ENCODE results near the gene RER1.

The RER1 gene

DNA sequence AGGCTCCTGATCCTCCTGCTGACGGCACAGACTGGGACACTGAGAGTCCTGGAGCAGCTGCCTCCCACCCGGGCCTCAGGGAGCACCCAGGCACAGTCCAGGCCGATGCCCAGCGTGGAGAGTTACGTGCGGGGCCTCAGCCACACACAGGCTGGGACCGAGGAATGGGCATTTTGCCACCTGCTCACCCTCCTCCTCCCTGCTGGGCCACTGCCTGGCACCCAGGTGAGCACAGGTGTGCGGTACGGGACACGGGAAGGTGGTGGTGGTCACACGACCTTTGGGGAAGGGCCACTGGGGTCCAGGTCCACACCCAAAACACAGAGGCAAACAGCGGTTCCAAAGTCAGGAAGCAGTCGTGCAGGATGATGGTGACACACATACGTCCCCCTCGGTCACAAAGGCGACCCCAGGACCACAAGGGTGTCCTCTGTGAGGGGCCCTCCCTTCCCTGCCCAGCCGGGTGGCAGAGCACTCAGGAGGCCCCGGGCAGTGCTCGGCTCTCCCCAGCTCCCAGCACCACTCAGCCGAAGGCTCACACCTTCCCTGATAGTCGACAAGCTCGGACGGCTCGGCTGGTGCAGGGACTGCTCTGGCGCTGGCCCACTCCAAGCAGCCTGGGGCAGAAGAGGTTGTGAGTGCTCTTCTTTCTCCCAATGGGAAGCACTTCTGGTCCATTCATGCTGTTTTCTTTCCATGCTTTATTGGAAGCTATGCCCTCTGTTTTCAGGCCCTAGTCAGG lies 14.5 kb upstream of the RER1 start:
- DNase-seq = no peak

DNA sequence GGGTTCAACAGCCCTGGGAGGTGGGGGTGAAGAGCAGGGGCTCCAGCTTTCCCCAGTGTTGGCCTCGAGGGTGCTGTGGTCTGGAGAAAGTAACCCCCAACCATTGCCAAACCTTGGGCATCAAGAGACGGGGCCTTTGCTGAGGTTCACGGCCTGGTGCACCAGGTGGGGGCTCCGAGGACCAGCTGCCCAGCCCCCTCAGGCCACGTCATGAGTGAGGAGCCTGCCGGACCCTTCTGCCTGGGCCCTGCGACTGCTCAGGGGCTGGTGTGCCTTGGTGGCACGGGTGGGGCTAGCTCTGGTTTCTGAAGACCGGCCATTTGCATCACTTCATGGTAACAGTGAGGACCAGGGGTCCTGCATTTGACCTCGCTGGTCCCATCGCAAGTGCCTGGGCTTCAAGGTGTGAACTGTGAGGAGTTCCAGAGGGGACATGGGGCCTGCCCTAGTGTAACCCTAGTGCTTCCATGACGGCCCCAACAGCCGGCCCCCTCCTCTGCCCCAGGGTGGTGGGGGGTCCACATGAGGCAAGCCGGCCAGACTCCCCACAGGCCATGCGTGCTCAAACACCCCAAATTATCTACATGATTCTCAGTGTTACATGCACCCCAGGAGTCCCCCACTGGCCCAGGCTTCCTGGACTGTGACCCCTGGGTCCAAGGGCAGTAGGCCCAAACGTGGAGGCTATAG lies 13.7 kb upstream of the RER1 start:
- DNase-seq = no peak

DNA sequence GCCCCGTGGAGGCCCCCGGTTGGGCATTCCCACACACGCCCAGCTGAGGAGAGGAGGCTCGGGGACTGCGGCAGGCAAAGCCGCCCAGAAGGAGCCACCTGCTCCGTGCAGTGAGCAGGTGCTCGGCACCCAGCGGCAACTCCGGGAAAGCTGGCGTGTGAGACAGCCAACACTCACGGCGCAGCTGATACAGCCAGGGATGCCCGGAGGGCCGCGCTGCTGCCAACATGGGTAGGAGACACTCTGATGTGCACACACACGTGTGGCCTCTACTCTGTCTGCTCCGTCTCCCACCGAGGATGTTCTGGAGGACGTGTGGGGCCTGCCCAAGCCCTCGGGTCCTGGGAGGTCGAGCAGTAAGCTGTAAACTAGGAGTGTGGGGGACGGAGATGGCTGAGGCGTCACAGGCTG lies 13.2 kb upstream of the RER1 start:
- no peak for DNase-seq

DNA sequence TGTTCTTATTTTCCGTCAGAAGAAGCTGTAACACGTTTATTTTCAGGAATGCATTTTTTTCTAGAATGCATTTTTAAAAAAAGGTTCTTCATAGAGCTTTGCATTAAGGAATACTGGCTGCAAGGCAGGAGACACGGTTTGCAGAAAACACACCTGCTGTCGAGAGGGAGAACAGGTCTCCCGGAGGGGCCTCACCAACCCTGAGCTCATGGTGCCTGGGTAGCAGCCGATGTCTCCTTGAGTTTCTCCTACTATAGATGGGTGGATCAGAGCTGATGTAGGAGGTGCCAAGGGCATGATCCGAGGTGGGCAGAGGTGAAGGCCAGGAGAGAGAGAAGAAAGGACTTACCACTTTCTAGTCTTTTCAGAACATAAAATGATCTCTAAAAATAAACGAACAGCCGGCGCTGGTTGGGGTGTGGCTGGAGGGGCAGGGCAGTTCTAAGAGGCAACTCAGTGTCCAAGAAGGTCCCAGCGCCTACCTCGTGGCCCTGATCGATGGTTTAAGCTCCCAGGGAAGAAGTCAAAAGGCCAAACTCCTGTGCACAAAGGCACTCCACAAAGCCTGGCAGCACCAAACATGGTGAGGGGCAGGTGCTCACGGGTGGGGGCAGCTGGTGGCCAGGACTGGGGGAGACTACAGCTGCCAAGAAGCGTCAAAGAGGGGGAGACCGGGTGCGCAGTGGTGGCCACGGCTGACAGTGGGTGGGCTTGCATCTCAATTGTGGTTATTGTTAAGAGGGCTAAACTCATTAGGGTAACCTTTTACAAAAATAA lies 12.5 kb upstream of the RER1 start:
- DNase-seq = no peak

DNA sequence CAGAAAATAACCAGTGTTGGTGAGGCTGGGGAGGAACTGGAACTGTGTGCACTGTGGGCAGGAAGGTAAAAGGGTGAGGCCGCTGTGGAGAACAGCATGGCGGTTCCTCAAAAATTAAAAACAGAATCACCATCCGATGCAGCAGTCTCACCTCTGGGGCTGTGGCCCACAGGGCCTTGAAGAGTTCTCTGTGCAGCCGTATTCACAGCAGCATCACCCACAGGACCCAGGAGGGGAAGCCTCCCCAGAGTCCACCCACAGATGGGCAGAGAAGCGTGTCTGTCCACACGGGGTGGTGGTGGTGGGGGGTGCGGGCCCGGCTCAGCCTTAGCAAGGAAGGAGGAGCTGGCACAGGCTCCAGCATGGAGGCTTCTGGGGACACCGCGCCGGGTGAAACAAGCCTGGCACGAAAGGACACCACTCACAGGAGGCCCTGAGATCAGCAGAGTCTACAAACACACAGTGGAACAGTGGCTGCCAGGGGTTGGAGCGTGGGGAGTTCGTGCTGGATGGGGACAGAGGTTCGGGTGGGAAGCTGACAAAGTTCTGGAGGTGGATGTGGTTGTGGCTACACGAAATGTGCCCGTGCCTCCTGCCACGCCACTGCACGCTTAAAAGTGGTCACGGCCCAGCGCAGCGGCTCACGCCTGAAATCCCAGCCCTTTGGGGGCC lies 11.8 kb upstream of the RER1 start:
- no peak for DNase-seq

DNA sequence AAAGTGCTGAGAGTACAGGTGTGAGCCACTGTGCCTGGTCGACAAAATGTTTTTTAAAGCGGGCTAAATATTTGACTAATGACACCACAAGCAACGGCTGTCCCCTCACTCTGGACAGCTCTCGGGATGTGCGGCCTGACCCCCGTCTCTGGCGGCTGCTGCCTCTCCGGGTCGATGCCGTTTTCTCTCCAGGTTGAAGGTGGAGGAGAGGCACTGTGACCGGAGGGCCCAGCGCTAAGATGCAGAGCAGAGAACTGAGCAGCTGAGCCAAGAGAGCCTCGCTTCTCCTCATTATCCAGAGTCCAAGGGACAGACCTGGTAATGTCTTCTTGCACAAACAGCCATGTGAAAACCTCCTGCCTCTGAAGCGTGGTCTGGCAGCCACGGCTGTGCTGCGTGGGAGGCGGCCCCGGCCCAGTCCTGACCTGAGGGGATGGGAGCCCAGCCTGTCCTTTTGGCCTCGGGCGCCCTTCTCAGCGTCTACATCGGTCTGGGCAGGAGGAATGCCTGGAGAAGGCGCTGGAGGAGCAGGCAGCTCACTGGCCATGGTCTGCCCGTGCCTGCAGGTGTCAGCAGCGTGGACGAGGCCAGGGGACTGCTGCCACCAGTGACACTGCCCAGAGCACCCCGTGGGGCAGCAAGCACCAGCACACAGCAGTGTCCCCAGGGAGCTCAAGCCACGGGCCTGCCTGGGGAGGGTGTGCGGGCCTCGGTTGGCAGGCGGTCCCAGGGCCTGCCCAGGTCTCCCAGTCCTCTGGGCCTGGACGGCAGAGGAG lies 10.6 kb upstream of the RER1 start:
- DNase-seq = no peak

DNA sequence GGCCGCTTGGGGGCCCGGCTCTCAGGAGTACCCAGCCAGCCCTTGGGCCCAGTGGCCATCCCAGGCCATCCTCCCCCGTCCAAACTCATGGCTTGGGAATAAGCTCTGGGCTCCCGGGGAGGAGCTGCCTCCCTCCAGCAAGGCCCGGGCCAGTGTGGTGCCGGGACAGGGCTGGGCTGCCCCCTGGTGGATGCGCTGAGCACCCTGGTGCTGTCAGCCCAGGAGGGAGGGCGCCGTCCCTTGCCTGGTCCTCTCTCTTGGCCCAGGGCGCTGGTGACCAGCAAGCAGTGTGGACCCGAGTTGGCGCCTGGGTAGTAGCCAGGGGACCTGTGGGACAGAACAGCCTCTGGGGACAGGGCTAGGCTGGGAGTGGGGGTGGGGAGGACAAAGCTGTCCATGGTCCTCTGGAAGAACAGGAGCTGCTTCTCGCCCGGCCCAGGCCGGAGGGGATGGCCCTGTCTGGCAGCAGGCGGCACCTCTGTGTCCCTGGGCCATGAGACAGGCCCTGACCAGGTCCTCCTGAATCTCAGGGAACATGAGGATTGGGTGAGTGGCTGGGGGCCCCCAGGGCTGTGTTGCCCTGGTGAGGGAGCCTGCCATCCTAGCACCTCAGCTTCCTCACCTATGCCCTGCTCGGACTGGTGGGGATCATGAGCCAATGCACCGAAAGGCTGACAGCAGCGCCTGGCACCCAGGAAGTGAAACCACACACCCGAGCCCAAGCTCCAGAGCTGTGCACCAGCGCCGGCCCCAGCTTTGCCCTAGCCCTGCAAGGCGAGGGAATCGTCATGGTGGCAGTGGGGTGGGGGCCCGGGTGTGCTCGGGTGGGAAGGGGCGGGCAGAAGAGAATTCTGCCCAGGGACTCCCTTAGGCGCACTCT lies 9.7 kb upstream of the RER1 start:
- peak; percentile 46 to 53 for DNase-seq

DNA sequence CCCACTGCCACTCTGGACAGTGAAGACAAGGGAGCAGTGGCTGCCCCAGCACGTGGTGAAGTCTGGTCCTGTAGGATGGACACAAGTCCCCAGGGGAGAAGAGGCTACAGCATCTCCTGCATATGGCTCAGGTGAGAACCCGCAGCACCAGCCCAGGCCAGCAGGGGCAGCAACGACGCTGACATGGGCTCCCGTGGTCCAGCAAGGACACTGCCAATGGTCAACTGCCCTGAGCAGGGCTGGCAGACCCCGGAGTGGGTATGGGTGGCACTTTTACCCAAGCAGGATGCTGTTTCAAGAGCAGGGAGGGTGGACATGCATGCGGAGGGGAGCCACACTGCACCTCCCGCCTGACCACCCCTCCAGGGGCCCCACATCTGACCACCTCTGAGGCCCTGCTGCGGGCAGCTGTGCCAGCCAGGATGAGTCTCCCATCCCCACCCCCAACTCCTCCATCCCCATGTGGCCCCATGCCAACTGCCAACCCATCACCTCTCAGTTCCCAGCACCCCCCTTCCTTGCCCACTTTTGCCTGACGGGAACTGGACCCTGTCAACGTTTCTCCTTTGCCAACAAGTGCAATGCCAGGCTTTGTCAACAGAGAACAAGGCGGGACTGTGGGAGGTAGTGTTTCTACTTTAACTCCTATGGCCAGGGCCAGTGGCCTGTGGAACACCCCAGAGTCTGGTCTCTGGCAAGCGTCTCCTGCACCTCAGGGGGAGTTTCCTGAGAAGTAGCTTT lies 8.8 kb upstream of the RER1 start:
- peak; percentile 1 to 3 for DNase-seq

DNA sequence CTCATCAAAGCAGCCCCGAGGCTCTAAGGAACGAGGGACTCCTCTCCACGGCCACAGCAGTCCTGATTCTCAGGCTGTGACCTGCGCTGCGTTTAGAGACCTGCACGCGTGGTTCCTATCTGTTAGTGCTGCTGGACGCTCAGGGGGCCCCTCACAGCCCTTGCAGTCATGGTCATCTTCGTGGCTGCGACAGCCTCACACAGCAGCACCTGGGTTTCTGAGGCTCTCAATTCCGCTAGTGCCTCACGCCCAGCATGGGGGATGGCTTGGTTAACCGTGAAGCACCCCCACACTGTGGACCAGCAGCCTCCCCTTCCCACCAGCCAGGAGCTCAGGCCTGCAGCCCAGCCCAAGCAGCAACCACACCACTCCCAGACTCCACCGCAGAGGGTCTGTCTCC lies 8.1 kb upstream of the RER1 start:
- DNase-seq = no peak

DNA sequence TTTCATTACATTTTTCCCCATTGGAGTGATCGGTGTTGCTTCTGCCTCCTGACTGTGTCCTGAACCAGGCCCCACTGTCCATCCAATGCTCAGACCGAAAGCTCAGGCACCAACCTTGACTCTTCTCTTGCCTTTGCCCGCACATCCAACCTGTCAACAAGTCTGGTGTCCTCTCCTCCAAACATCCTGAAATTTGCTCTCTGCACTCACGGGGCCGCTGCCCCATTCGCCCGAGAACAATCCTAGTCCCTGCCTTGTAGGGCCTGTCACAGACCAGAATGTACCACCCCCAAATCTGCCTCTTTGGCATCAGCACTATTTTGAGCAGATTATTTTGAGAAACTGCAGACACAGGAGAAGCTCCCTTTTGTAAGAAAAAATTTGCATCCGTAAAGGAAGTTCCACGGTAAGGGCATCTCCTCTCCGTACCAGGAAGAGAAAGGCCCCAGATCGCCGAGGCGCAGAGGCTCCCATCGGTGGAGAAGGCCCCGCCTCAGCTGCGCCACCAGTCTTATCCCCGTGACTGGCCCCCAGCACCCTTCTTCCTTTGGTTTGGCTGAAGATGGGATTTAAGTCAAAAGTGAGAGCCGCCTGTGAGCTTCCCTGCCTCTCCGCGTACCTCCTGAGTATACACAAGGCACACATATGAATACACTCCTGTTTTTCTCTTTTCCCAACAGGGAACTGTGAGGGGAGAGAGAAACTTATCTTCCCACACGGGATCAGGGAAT lies 7.3 kb upstream of the RER1 start:
- no peak for DNase-seq

DNA sequence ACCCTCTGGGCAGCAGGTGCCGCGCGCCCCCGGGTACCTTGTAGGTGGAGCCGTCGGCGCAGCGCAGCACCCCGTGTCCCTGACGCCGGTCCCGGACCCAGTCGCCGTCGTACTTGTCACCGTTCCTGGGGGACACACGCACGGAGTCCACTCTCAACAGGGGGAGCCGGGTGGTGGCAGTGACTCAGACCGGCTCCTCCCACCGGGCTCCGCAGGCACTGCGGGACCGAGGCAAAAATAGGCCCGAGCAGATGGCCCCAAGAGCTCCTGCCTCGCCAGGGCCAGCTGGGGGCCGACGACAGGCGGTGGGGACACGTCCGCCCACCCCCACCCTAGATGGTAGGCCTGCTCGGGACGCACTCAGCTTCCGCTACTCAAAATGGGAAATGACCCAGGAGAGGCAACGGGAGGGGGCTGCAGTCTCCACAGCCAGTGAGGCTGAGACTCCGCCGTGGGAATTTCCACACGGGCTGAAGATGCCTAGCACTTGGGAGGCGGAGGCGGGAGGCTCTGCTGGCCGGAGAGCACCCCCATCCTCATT lies 6.6 kb upstream of the RER1 start:
- no peak for DNase-seq

DNA sequence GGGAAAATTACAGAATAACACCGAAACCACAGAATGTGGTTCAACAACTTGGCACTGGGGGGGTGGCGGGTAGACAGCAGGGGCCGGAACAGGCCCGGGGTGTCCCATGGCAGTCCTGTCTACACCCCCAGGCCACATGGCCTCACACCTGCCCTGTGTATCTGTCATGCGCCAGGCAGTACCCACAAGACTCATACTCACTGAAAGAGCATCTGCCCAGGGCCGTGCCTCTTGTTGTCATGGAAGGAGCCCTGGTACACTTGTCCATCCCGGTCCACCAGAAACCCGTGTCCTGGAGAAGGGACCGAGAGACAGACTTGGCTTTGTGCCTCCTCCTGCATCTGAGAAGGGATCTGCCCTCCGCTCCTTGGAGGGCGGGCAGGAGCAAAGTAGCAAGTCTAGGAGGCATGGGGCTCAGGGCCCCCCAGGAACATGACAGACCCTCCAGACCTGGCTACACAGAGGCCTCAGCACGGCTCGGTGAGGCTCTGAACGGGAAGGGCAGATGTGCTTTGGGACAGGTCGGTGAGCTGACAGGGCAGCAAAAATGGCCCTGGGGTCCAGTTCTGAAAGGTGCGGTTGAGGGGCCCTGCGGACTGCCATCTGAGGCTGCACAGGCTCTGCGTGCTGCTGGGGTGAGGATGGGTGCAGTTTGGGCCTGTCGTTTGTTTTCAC lies 5.9 kb upstream of the RER1 start:
- DNase-seq = no peak

DNA sequence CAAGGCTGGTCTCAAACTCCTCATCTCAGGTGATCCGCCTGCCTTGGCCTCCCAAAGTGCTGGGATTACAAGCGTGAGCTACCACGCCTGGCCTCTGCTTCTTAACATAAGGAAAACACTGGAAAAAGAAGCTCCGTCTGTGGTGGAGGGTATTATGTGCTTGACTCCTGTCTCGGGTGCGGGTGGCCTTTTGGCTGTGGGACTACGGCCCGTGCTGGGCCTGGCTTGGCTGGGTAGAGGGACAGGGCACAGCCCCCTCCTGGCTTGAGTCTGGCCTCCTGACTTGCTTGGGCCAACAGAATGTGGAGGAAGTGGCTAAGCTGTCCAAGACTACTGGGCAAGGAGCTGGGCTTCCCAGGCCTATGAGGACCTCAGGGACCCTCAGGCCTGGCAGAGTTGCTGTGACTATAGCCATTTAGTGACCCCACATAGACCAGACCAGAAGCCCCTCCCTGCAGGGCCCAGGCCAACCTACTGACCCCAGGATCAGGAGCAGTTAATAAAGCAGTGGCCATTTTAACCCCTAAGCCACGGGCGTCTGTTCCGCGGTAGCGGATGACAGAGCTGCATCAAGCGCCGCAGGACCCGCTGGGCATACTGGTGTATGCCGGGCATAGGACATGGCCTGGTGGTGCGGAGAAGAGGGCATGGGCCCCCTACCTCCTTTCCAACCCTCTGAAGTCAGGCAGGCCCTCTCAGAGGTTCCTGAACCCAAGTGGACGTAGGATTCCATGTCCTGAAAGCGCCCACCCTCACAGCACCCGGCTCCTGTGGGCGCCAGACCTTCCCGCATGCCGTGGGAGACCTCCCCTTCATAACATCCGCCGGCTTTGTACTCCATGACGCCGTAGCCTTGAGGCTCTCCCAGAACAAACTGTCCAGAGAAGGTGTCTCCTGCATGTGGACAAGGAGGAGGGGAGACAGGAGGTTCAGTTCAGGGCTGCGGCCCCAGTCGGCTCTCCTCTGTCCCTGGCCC lies 4.7 kb upstream of the RER1 start:
- DNase-seq = no peak

DNA sequence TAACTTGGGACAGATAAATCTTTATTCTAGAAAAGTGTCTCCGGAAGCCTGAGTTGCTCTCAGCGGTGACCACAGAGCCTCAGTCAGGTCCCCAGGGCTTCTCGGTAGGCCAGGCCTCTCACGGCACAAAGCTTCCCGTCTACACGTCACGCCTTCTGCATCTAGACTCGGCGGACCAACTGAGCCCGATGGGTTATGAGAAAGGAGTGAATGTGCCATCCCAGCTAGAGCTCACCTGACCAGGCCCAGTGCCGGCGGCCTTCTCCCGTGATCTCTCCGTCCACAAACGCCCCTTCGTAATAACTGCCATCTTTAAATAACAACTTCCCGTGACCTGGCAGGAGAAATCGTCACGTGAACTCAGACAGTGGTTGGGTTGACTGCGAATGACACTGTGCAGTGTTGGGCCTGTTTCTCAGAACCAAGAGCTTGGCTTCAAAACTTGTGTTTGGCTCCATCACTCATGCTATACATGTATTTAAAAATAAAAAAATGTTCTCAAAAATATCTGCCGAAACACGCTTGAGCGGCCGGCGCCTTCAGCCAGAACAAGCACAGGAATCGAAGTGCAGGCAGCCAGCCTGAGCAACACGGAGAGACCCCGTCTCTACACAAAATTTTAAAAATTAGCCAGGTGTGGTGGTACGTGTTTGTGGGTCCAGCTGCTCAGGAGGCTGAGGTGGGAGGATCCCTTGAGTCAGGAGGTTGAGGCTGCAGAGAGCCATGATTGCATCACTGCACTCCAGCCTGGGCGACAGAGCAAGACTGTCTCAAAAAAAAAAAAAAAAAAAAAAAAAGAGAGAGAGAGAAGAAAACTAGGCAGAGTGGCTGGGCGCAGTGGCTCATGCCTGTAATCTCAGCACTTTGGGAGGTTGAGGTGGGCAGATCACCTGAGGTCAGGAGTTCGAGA lies 3.4 kb upstream of the RER1 start:
- no peak for DNase-seq

DNA sequence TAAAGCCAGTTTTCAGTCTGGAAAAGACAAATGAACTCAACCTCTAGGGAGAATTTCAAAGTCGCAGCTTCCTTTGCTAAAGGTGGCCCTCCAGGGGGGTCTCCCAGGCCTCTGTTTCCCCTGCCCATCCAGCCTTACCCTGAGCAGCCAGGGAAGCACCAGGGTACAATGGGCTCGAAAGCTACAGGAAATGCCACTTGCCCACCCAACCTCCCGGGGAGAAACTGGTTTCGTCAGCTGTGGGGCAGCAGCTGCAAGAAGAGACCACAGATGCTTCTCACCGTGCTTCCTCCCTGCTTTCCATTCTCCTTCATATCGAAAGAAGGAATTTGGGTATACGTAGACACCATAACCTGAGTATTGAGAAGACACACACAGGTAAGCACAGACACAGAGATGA lies 2.0 kb upstream of the RER1 start:
- DNase-seq = no peak

DNA sequence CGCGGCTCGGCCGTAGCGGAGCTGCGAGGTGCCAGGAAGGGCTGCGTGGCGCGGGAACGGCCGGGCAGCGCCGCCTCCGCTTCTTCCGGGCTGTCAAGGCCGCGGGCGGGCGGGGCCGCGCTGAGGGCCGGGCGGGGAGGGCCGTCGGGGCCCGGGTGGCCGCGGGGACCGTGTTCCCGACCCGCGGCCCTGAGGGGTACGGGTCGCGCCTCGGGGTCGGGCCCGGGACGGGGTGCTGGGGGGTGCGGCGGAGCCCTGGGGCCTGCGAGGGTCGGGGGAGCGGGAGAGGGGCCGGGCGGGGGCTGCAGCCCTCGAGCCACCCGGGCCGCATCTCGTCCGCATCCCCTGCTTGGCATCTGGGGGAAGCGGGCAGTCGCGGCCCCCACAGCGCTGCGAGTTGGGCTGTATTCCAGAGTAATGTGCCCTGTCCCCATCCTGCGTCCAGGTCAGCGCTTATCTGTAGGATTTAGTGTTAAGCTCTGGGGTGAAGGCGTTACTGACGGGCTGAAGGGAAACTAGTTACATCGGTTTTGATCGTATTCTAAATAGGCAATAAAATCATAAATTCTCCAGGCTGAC lies 379 bp downstream of the RER1 start:
- DNase-seq = no peak
